Left lung (tissue), 10 donors: ENCODE results near the gene COL25A1. TPM values are rescaled to one million over a fixed set of nuclear protein-coding genes. Genes with fewer than 3 reads are reported as not detected.
A peak's percentile ranks its signal among the peaks of the same experiment; 100 is the strongest.
"Not testable (repeated sequence)": the region's sequence is repeated elsewhere in the genome, so short reads cannot be mapped to it uniquely, and the experiment has no call there.

ENCODE experiments used
- ATAC-seq: fragments of 200-7000 bp; cut with Tn5 transposase; one replicate; pipeline ENCODE4 v1.9.1; 2020; ENCODE audit warnings: moderate library complexity
- DNase-seq, 4 donors: peaks; one replicate each; pipeline ENCODE4 v3.0.0-alpha.2; 2013 to 2020
- H3K27ac ChIP-seq, 2 donors: fragments of 200-600 bp; sonication (generic) in 1 of 2; one replicate each; pipeline versions ENCODE4 v1.5.0 to v1.8.0; 2020 to 2021
- H3K27me3 ChIP-seq, 2 donors: fragments of 200-600 bp; sonication (generic) in 1 of 2; one replicate each; pipeline versions ENCODE4 v1.5.0 to v1.8.0; 2020 to 2021
- H3K36me3 ChIP-seq, 2 donors: fragments of 200-600 bp; sonication (generic) in 1 of 2; one replicate each; pipeline versions ENCODE4 v1.5.0 to v1.8.0; 2020 to 2021
- H3K4me1 ChIP-seq, 2 donors: fragments of 200-600 bp; one replicate each; pipeline ENCODE4 v1.8.0; 2021
- H3K4me3 ChIP-seq, 2 donors: fragments of 200-600 bp; sonication (generic) in 1 of 2; one replicate each; pipeline versions ENCODE4 v1.5.0 to v1.8.0; 2020 to 2021; ENCODE audit warnings: mild to moderate bottlenecking in 1 of 2
- H3K9me3 ChIP-seq, 2 donors: fragments of 200-600 bp; sonication (generic) in 1 of 2; one replicate each; pipeline versions ENCODE4 v1.5.0 to v1.8.0; 2020 to 2021
- intact Hi-C, 2 donors: fragments of 100-400 bp; cut with DNase I; formaldehyde crosslinking; loops; one replicate each; pipeline versions ENCODE4 v1.11.2 to v1.14.2; 2022
- polyA plus RNA-seq, 6 donors: library from polyadenylated mRNA; unstranded; fragments of 120-200 nt; gene quantifications; one replicate each; pipeline ENCODE4 v1.2.1, GENCODE V29; 2013; ENCODE audit not compliant: insufficient read length in 6 of 6
- total RNA-seq, 2 donors: library from RNA; stranded (reverse); fragmentation: NEBNext Ultra II Directional; extraction: Animal tissue kit (Norgen Biotek cat#: 25700); gene quantifications; one replicate each; pipeline ENCODE4 v1.2.1, GENCODE V29; 2021
- TF ChIP-seq, protein P1 (sequence below), 2 donors: fragments of 200-600 bp; sonication (generic) in 1 of 2; IDR thresholded peaks; one replicate each; pipeline versions ENCODE4 v1.5.0 to v1.8.0; 2021; ENCODE audit warnings: antibody characterized with exemption in 2 of 2
- donor health status: DM: no; HTN: yes; CAD: no.
- donor health status: DM: no; HTN: no; CAD: no.

COL25A1 gene
- total and polyA plus RNA-seq, 8 donors, result 0.13 to 1.8 (median 1.4) TPM

GRCh38 chr4:108941904-108942430 is 360.5 kb downstream of the COL25A1 start:
- no peak for DNase-seq
- no peaks in the 10 kb centered on the region for H3K36me3 ChIP-seq
- intact Hi-C loops, result no loop called here
- peak; percentile 54 for ATAC-seq
- H3K4me1 ChIP-seq, result no peaks in the 10 kb centered on the region
- H3K27ac ChIP-seq, result no peak overlapping the region
- TF ChIP-seq, protein P1, sequence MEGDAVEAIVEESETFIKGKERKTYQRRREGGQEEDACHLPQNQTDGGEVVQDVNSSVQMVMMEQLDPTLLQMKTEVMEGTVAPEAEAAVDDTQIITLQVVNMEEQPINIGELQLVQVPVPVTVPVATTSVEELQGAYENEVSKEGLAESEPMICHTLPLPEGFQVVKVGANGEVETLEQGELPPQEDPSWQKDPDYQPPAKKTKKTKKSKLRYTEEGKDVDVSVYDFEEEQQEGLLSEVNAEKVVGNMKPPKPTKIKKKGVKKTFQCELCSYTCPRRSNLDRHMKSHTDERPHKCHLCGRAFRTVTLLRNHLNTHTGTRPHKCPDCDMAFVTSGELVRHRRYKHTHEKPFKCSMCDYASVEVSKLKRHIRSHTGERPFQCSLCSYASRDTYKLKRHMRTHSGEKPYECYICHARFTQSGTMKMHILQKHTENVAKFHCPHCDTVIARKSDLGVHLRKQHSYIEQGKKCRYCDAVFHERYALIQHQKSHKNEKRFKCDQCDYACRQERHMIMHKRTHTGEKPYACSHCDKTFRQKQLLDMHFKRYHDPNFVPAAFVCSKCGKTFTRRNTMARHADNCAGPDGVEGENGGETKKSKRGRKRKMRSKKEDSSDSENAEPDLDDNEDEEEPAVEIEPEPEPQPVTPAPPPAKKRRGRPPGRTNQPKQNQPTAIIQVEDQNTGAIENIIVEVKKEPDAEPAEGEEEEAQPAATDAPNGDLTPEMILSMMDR (IDR thresholded peaks at IDR 0.05), result no peak
- H3K4me3 ChIP-seq, result no peak overlapping the region
- no peaks in the 10 kb centered on the region for H3K9me3 ChIP-seq
- no peaks in the 10 kb centered on the region for H3K27me3 ChIP-seq

- H3K4me3 ChIP-seq, result no peak overlapping the region
- no peak overlapping the region for H3K27ac ChIP-seq
- TF ChIP-seq, protein P1 (IDR thresholded peaks at IDR 0.05), result no peak
- intact Hi-C loops, result no loop called here
- no peaks in the 10 kb centered on the region for H3K9me3 ChIP-seq
- H3K27me3 ChIP-seq, result no peaks in the 10 kb centered on the region
- no peaks in the 10 kb centered on the region for H3K4me1 ChIP-seq
- ATAC-seq (no peak), DNase-seq (no peak)
- H3K36me3 ChIP-seq, result no peaks in the 10 kb centered on the region
Observed at GRCh38 chr4:108940634-108941033, 361.8 kb downstream of the COL25A1 start.

DNA sequence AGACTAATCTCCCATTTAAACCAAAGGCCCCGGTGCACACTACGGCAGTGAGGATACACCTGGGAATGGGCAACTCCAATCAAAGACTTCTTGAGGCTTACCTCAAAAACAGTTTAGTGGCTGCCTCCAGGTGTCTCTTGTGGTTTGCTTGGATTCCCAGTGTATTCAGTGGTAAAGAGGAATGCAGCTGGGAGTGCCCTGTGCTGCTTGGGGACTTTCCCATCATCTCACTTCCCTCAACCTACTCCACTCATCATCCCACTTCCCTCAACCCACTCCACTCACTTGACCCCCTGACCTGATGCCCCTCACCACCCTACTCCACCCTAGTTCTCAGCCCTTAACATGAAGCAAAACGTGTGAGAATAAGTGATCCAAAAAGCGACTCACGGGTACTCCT is 362.3 kb downstream of the COL25A1 start:
- no peaks in the 10 kb centered on the region for H3K4me1 ChIP-seq
- H3K9me3 ChIP-seq, result no peaks in the 10 kb centered on the region
- H3K27me3 ChIP-seq, result no peaks in the 10 kb centered on the region
- intact Hi-C loops, result no loop called here
- H3K27ac ChIP-seq, result no peak overlapping the region
- no peak for DNase-seq
- peak; percentile 27 for ATAC-seq
- H3K4me3 ChIP-seq, result no peak overlapping the region
- TF ChIP-seq, protein P1 (IDR thresholded peaks at IDR 0.05), result no peak
- H3K36me3 ChIP-seq, result no peaks in the 10 kb centered on the region

- no peaks in the 10 kb centered on the region for H3K27me3 ChIP-seq
- no peak overlapping the region for H3K27ac ChIP-seq
- H3K36me3 ChIP-seq, result no peaks in the 10 kb centered on the region
- H3K4me1 ChIP-seq, result no peaks in the 10 kb centered on the region
- no peaks in the 10 kb centered on the region for H3K9me3 ChIP-seq
- DNase-seq (no peak), ATAC-seq (no peak)
- no peak overlapping the region for H3K4me3 ChIP-seq
- TF ChIP-seq, protein P1 (IDR thresholded peaks at IDR 0.05), result no peak
- intact Hi-C loops, result no loop called here
Observed at GRCh38 chr4:108937066-108937465, 365.4 kb downstream of the COL25A1 start.

DNA sequence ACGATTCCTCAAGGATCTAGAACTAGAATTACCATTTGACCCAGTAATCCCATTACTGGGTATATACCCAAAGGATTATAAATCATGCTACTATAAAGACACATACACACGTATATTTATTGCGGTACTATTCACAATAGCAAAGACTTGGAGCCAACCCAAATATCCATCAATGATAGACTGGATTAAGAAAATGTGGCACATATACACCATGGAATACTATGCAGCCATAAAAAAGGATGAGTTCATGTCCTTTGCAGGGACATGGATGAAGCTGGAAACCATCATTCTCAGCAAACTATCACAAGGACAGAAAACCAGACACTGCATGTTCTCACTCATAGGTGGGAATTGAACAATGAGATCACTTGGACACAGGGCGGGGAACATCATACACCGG is 368.5 kb downstream of the COL25A1 start:
- H3K4me3 ChIP-seq, H3K27ac ChIP-seq, intact Hi-C loops, DNase-seq, ATAC-seq, H3K36me3 ChIP-seq, H3K4me1 ChIP-seq, H3K27me3 ChIP-seq, H3K9me3 ChIP-seq: not testable (repeated sequence)

- no peak overlapping the region for H3K4me3 ChIP-seq
- TF ChIP-seq, protein P1 (IDR thresholded peaks at IDR 0.05), result no peak
- DNase-seq, result no peak
- no peaks in the 10 kb centered on the region for H3K4me1 ChIP-seq
- H3K36me3 ChIP-seq, result no peaks in the 10 kb centered on the region
- ATAC-seq, result no peak
- H3K27me3 ChIP-seq, result no peaks in the 10 kb centered on the region
- H3K27ac ChIP-seq, result no peak overlapping the region
- H3K9me3 ChIP-seq, result no peaks in the 10 kb centered on the region
- intact Hi-C loops, result no loop called here
Observed at GRCh38 chr4:108933046-108933445, 369.4 kb downstream of the COL25A1 start.
